AG08396 (cell line): Measurements from ENCODE around the gene ELOB.
"Not testable (repeated sequence)": the region's sequence is repeated elsewhere in the genome, so short reads cannot be mapped to it uniquely, and the experiment has no call there.

Experiments used
- DNase-seq: peaks from one replicate; pipeline ENCODE4 v3.0.0; 2012; ENCODE audit warnings: low spot score, mixed read lengths

Gene ELOB

DNA sequence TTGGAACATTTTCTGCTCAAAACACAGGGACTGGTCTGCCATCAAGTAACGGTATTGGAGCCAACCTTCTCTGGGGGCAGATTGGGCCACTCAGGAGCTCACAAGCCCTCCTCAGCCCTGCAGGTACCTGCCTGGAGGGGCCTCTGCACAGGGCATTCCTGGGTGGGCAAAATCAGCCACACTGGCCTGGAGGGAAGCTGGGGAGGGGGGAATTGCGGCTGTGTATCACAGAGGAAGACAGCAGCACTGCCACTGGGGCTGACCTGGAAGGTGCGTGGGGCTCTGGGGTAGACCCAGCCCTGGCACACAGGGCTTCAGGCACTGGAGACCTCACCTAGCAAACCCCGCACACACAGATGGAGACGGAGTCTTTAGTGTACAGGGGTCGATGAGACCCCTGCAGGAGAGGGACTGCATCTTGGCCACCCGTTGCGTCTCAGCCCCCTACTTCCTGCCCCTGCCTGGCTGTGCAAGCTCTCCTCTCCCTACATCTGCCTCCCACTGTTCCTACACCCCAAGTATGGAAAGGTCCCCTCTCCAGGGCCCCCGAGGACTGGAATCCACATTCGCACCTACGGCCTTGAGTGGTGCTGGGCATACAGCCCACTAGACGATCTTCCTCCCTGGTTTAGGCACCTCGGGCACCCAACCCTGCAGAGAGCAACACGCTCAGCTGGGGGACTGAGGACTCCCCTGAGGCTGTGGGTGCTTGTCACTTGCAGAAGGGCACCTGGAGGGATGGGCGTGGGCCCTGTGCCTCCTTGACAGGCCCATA is 31.8 kb downstream of the ELOB start:
- DNase-seq = no peak

GRCh38 chr16:2744711-2745110 is 32.4 kb downstream of the ELOB start:
- DNase-seq = no peak

DNA sequence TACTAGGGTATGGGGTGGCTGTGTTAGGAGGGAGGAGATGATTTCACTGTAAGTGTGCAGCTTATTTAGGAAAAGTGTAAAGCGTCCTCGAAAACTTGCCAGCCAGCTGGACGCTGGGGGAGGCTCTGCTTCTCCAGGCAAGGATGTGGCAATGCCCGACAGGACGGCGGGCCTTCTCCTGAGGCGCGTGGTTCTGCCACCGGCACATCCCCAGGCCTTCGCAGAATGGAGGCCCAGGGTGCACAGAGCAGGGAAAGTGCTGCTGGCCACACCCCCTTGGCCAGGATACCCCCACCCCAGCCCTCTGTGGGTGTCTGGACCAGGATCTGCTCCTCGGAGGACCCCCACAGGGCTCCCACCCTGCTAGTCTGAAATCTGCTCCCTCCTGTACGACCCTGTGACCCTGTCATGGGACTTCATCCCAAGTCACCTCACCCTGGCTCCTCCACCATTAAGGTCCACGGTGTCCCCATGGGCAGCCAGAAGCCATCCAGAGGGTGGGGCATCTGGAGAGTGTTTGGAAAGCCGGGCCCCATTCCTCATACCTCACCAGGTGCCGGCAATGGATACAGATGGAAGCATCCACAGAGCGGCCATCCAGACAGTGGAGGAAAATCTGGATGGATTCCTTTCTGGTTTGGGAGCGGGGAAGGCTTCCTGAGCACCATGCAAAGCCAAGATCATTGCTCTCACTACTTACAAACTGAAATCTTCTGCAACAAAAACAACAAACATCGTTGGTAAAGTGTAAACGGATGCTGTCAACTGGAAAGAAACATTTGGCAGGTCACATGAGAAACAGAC is 33.9 kb downstream of the ELOB start:
- no peak for DNase-seq

- DNase-seq = no peak
These were observed 34.6 kb downstream of the ELOB start for GRCh38 chr16:2742323-2743006.

- DNase-seq = no peak
These were observed 35.9 kb downstream of the ELOB start for GRCh38 chr16:2741168-2741567.

- DNase-seq = no peak
These were observed 36.6 kb downstream of the ELOB start for GRCh38 chr16:2740476-2740875.

DNA sequence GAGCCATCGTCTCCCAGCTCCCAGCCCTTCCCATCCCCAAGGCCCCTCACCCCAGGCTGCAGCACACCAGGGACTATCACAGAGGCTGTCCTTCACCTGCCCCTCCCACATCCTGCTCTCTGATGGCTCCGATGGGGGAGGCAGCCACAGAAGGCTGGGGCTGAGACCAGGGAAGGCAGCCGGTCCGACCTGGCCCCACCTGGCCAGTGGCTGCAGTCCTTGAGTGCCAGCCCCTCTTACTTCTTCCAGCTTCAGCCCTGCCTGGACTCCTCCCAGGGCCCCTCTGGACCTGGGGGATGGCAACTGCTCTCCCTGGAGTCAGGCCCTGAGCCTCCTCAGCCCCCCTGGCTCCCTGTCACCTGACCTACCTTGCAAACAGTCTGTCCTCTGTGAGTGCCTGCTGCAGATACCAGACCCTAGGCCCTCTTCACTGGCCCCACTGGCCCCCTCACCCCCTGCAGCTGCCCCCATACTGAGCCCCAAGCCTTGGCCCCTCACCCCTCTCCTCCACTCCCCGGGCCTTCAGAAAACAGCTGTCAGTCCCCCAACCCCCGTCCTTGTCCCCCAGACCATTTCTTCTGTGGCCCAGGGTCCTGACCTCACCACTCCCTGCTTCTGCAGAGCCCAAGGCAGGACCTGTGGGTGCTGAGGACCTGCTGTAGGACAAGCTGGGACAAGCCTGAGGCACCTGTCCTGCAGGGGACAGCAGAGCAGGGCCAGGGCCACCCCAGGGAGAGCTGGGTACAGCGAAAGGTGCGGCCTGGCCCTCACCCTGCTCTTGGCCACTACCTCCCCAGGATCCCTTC is 37.3 kb downstream of the ELOB start:
- DNase-seq = no peak

DNA sequence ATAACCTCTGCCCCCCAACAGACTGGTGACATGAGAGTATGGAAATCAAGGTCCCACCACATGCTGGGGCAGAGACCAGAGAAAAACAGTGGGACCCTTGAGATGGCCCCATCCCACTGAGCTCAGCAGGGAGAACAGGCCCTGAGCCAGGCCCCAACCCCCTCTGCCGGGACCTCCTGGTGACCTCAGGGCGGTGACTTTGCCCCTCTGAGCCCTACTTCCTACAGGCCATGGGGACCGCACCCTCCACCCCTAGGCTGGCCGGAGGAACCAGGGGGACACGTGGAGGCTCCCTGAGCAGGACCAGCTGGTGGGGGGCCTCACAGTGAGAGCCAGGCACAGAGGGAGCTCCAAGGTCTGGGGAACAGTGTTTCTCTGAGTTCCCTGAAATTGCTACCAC is 38.5 kb downstream of the ELOB start:
- DNase-seq = no peak

DNA sequence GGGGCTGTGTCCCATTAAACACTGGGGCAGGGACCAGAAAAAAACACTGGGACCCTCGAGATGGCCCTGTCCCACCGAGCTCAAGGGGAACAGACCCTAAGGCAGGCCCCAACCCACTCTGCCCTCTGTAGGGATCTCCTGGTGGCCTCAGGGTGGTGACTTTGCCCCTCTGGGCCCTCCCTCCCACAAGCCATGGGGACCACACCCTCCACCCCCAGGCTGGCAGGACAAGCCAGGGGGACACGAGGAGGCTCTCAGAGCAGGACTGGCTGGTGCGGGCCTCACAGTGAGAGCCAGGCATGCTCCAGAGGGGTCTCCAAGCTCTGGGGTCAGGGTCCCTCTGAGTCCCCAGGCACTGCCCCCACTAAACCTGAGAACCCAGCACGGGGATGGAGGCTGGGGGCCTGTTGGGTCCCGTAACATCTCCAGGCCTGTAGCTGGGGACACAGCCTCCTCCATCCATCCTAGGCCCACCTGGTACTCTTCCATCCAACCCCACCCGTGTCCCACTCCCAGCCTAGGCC is 39.1 kb downstream of the ELOB start:
- no peak for DNase-seq

DNA sequence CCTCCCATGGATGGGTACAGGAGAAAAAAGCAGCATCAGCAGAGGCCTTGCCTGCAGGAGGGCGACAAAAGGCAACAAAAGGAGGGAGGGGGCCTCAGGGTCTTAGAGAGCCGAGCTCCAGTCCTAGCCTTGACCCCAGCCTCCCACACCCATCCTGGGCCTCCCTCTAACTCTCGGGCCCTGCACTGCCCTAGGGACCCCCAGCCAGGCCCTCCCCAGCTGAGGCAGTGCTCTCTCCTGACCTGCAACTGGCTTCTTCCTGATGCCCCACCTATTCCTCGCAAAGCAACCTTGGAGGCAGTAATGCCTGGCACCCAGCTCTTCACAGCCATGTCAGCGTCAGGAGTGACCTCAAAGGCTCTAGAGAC is 39.9 kb downstream of the ELOB start:
- no peak for DNase-seq

- DNase-seq = no peak
These were observed 40.4 kb downstream of the ELOB start for GRCh38 chr16:2736476-2737237.

- no peak for DNase-seq
These were observed 42.1 kb downstream of the ELOB start for GRCh38 chr16:2734844-2735515.

GRCh38 chr16:2728034-2728433 is 49.0 kb downstream of the ELOB start:
- no peak for DNase-seq

DNA sequence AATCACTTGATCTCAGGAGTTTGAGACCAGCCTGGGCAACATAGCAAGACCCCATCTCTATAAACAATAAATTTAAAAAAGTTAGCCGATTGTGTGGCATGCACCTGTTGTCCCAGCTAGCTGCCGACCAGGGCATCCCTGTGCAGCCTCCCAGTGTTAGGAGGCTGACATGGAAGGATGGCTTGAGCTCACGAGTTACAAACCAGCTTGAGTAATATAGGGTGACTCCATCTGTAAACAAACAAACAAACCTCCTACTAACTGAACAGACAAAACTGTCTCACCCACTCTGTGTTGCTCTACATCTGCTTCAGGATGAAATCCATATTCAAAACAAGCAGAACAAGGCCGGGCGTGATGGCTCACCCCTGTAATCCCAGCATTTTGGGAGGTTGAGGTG is 50.2 kb downstream of the ELOB start:
- no peak for DNase-seq

DNA sequence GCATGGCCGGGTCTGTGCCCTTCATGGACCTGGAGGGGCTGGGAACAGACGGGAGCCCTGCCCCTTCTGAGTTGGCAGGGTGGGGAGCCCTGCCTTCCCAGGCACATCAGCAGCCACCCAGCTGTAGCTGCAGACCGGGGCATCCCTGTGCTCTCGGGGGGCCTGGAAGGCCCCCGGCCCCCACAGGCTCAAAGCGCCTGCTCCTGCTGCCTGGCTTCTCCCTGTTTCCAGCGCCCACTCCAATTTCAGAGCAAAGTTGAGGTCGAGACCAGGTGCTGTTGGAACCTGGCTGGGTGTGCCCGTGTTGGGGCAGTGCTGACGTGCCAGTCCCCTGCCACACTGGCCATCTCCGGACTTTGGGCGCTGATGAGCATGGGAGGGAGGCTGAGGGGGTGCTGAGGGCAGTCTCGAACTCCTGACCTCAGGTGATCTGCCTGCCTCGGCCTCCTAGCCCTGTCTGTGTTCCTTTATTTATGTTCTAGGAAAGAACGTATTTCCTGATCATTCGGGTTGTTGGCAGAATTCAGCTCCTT is 52.2 kb downstream of the ELOB start:
- DNase-seq = no peak

DNA sequence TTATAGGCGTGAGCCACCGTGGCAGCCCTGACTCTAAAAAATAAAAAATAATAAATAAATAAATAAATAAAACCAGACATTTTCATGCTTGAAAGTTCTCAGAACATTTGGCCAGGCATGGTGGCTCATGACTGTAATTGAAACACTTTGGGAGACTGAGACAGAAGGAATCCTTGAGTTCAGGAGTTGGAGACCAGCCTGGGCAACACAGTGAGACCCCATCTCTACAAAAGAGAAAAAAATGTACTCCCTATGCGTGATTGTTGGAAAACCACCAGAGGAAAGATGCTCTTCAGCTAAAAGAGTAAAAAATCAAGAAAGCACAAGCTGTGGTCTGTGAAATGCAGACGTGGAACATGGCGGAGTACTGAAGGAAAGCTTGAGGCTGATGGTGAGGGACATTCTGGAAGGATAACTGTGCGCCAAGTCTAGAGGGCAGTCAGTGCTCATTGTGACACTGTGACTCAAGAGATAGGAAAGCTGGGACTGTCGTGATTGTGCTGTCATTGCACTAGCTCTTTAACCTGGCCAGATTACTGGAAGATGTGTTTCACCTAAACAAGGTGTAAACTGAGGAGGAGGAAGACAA is 52.9 kb downstream of the ELOB start:
- DNase-seq = no peak

GRCh38 chr16:2721634-2722173 is 55.4 kb downstream of the ELOB start:
- not testable (repeated sequence) for DNase-seq
